ENCODE results near the gene NOS1AP.
"Not testable (repeated sequence)": the region's sequence is repeated elsewhere in the genome, so short reads cannot be mapped to it uniquely, and the experiment has no call there.

NOS1AP gene

DNA sequence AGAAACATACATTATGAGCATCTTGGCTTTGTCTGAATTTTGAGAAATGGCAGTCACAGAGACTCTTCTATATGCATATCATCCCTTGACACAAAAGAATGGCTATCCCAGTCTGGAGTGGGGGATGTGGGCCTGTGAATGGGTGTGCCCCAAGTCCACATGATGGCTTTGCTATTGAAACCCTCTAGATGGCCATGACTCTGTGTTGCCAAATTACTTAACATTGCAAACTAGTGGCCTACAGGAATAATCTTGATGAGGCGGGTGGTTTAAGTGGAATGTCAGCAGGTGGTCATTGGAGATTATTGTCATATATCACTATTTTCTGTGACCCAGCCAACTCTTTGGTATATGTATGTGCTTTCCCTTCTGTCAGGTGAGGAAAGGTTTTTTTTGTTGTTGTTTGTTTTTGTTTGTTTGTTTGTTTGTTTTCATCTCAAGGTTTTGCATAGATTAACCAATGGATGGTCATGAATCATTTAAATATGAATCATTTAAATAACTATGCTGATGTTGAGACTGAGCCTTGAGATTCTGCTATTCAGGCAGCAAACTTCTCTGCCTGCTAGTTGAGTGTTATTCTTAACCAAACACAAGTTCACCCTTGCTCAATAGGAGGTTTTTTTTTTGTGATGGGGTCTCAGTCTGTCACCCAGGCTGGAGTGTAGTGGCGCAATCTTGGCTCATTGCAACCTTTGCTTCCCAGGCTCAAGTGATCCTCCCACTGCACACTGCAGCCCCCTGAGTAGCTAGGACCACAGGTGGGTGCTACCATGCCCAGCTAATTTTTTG, 103.0 kb downstream of the NOS1AP start:
- DNase-seq: no peak

GRCh38 chr1:162173607-162174006, 104.1 kb downstream of the NOS1AP start:
- DNase-seq: not testable (repeated sequence)

DNA sequence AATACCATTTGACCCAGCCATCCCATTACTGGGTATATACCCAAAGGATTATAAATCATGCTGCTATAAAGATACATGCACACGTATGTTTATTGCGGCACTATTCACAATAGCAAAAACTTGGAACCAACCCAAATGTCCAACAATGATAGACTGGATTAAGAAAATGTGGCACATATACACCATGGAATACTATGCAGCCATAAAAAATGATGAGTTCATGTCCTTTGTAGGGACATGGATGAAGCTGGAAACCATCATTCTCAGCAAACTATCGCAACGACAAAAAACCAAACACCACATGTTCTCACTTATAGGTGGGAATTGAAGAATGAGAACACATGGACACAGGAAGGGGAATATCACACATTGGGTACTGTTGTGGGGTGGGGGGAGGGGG, 104.5 kb downstream of the NOS1AP start:
- DNase-seq: not testable (repeated sequence)

GRCh38 chr1:162175379-162176081, 106.0 kb downstream of the NOS1AP start:
- no peak for DNase-seq

GRCh38 chr1:162177126-162177525, 107.6 kb downstream of the NOS1AP start:
- no peak for DNase-seq

DNA sequence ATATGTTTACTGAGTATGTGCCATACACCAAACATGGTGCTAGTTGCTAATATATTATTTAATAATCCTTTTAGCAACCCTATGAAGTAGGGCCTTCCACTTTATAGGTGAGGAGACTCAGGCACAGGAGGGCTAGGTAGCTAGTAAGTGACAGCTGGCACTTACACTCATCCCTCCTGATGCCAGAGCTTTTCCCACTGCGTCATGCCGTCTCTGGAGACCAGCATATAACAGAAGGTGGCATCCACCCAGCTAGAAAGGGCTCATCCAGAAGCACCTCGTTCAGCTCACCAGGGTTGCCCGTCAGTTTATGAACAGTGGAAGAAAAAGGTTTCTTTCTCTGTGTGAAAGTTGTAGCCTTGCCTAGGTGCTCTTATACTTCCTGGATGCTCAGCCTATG, 108.9 kb downstream of the NOS1AP start:
- DNase-seq: no peak

DNA sequence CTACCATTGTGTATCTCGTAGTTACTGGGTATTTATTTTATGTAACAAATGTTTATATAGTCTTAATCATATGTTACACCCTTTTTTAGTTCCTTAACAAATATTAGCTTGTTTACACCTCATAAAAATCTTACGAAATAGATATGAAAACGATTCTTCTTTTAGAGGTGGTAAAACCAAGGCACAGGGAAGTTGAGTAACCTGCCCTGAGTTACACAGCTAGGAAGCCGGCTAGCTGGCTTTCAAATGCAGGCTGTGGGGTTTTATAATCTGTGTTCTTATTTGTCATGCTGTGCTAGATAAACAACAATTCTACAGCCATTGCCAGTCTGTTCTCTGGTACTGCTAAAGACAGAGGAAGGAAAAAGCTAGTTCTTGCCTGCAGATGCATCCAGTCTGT, 109.6 kb downstream of the NOS1AP start:
- DNase-seq: no peak

GRCh38 chr1:162180813-162181212, 111.3 kb downstream of the NOS1AP start:
- DNase-seq: no peak

GRCh38 chr1:162182090-162182489, 112.6 kb downstream of the NOS1AP start:
- no peak for DNase-seq

GRCh38 chr1:162185314-162186025, 116.0 kb downstream of the NOS1AP start:
- no peak for DNase-seq

- no peak for DNase-seq
These were observed 116.5 kb downstream of the NOS1AP start for GRCh38 chr1:162186026-162186374.

DNA sequence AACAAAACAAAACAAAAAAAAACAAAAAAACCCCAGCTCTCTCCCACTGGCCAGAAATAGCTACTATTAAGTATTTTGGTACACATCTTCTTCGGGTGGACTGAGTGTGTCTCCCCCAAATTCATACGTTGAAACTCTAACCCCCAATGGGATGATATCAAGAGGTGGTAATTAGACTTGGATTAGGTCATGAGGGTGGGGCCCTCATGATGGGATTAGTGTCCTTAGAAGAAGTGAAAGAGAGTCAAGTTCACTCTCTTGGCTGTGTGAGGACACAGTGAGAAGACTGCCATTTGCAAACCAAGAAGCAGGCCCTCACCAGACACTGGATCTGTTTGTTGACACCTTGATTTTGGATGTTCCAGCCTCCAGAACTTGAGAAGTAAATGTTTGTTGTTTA, 116.9 kb downstream of the NOS1AP start:
- DNase-seq: no peak

DNA sequence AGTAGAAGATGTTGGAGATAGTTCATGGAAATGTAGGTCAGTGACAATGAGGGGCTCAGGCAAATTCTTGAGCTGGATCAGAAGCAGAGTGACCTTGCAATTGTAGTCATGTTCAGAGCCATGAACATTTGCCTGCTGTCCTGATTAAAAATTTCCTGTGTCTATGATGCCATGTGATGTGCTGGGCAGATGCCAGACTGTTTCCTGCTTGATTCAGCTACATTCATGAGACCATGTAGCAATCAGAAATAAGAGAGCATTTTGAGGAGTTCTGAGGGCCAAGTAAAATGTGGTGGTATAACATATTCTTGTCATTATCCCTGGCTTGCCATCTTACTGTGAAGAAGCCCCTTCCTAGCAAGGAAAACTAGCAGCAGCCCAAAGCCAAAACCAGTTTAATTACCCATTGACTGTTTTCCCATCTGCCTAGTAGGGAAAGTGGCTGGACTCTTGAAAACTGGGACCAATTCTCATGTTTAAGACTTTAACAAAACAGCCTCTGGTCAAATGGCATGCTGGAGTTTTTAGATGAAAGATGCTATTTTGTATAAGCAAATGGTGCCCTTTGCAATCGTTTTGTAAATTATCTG, 118.3 kb downstream of the NOS1AP start:
- DNase-seq: no peak

GRCh38 chr1:162189345-162189744, 119.9 kb downstream of the NOS1AP start:
- DNase-seq: no peak

DNA sequence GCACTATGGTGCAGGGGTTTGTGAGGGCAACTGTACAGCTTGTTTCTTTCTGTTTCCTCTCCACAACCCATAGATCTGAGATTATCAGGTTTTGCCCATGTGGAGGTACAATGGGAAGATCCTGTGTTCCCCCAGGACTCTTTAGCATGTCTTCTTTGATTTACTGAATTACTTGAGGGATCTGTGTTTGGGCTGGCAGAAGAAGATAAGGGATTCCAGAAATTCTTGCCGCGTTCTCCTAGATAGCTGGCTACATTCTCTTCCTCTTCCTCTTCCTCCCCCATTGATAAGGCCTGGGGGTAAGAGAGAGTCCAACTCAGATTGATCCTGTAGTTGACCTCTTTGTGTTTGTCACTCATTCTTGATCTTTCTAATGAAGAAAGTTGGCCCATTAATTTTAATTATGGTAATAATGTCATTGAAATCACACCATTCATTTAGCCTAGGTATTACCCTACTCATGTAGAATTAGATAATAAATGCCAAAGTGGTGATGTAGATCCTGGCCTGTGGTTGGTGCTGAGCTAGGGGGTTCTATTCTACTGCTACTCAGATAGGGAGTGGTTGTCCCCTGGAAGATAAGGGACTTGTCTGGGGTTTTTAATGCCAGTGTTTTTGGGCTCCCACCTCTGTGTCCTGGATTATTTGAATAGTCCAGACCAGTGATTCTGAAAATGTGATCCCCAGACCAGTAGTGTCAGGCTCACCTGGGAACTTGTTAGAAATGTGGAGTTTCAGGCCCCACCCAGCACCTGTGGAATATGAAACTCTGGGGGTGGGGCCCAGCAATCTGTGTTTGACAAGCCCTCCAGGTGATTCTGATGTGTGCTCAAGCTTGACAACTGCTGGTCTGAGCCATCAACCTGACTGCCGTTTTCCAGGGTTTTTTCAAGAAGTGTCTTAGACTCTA, 122.2 kb downstream of the NOS1AP start:
- no peak for DNase-seq

- DNase-seq: no peak
These were observed 122.8 kb downstream of the NOS1AP start for GRCh38 chr1:162192306-162192678.

DNA sequence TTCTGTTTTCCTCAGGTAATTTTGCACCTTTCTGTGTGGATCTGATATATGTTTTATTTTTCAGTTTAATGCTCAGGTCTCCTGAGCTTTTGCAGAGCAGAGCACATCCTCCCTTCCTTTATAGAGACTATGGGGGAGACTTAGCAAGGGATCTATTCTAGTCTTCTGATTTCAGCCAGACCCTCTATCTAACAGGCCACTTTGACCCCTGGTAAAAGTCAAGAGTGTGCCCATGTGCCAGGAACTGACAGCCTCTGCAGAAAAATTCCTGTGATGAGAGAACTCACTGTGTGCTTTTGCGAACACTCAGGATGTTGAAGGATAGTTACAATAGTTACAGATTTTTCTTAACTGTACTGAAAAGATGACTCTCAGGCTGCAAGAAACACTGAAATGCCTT, 123.3 kb downstream of the NOS1AP start:
- DNase-seq: no peak

GRCh38 chr1:162193221-162193620, 123.7 kb downstream of the NOS1AP start:
- no peak for DNase-seq

DNA sequence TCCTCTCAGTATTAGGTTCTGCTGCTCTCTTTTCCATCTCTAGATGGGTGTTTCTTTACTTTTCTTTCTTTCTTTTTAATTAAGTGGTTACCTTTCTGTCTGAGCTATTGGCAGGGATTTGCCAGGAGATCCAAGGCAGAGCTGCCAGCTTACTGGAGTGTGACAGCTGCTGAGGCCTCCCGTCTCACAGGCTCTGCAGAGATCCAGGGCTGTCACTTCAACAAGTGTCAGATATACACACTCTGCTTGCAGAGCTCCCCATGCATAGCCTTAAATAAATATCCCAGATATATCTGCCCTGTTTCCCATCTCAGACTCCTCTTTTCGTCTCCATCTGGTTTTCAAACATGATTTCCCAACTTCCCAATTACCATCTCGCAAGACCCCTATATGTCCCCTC, 124.3 kb downstream of the NOS1AP start:
- no peak for DNase-seq

- DNase-seq: no peak
These were observed 126.1 kb downstream of the NOS1AP start for GRCh38 chr1:162195567-162195966.

- DNase-seq: no peak
These were observed 126.9 kb downstream of the NOS1AP start for GRCh38 chr1:162196387-162196786.

DNA sequence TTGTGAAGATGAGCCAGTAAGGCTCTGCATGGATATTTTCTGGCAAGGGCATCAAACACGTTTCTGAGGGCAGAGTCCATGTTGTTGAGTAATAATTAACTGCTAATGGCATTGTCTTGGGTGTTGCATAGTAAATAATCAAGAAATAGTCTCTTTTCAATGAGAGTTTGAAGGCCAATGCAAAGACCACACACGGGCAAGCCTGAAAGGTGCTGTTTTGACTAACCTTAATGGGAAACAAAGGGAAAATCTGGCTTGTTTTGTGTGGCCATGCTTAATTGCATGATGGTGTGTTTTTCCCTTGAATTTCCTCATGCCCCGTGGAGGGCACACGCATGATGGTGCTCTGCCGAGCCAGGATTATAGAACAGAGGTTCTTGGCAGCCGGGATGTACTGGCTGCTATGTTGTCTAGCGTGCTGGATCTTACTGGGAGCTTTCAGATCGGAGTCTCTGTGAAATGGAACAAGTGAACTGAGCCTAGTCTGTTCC, 127.6 kb downstream of the NOS1AP start:
- DNase-seq: no peak
